Neural cell (in vitro differentiated cells): ENCODE results near the gene PTPRR. TPM values are rescaled to one million over a fixed set of nuclear protein-coding genes. Genes with fewer than 3 reads are reported as not detected.

ENCODE experiments used
- H2AFZ ChIP-seq: fragments of 200-600, 300-800 bp; sonication (generic), shearing (Covaris generic); 2 replicates; pipeline ENCODE4 v1.6.0; 2014; ENCODE audit warnings: low read depth, mild to moderate bottlenecking, antibody characterized with exemption, low read length, moderate library complexity
- H3F3A ChIP-seq: fragments of 200-600 bp; shearing (Covaris generic); 2 replicates; pipeline ENCODE4 v1.6.1; 2016; ENCODE audit warnings: mild to moderate bottlenecking, moderate library complexity, mixed read lengths, antibody characterized with exemption, low read length; ENCODE audit not compliant: insufficient read depth, poor library complexity, severe bottlenecking
- H3K27ac ChIP-seq: fragments of 200-600, 300-800 bp; sonication (generic), shearing (Covaris generic); 2 replicates; pipeline ENCODE4 v1.5.1; 2014; ENCODE audit warnings: mild to moderate bottlenecking, low read length, moderate library complexity
- H3K27me3 ChIP-seq: fragments of 300-800, 200-600 bp; sonication (generic), shearing (Covaris generic); 2 replicates; pipeline ENCODE4 v1.6.0; 2014; ENCODE audit warnings: mild to moderate bottlenecking, low read depth, low read length, moderate library complexity; ENCODE audit not compliant: insufficient read depth
- H3K36me3 ChIP-seq: fragments of 300-800, 200-600 bp; sonication (generic), shearing (Covaris generic); 2 replicates; pipeline ENCODE4 v1.5.1; 2014; ENCODE audit warnings: mild to moderate bottlenecking, antibody characterized with exemption, low read length, moderate library complexity; ENCODE audit not compliant: insufficient read depth
- H3K4me2 ChIP-seq: fragments of 300-800, 200-600 bp; sonication (generic), shearing (Covaris generic); 2 replicates; pipeline ENCODE4 v1.6.0; 2014; ENCODE audit warnings: mild to moderate bottlenecking, low read length
- H3K4me3 ChIP-seq: fragments of 300-800, 200-600 bp; sonication (generic), shearing (Covaris generic); 2 replicates; pipeline ENCODE4 v1.5.1; 2014; ENCODE audit warnings: mild to moderate bottlenecking, low read length, moderate library complexity
- H3K79me2 ChIP-seq: fragments of 200-600 bp; shearing (Covaris generic); replicated peaks from 2 replicates; pipeline ENCODE4 v1.6.0; 2014; ENCODE audit warnings: mild to moderate bottlenecking, low read length, moderate library complexity; ENCODE audit not compliant: insufficient read depth
- H3K9ac ChIP-seq: fragments of 300-800, 200-600 bp; sonication (generic), shearing (Covaris generic); 2 replicates; pipeline ENCODE4 v1.6.1; 2016; ENCODE audit warnings: mild to moderate bottlenecking, low read length, mixed read lengths
- H3K9me2 ChIP-seq: fragments of 200-600 bp; shearing (Covaris generic); 2 replicates; pipeline ENCODE4 v1.6.1; 2016; ENCODE audit warnings: mild to moderate bottlenecking, low read length, mixed read lengths; ENCODE audit not compliant: insufficient read depth
- H3K9me3 ChIP-seq: fragments of 200-600, 300-800 bp; sonication (generic), shearing (Covaris generic); 2 replicates; pipeline ENCODE4 v1.6.1; 2016; ENCODE audit warnings: mild to moderate bottlenecking, mixed run types, low read length, moderate library complexity, mixed read lengths
- H4K20me1 ChIP-seq: fragments of 200-600 bp; shearing (Covaris generic); 2 replicates; pipeline ENCODE4 v1.6.1; 2016; ENCODE audit warnings: mild to moderate bottlenecking, mixed run types; ENCODE audit not compliant: insufficient read depth
- EP300 ChIP-seq: fragments of 450-650 bp; conservative IDR thresholded peaks from 2 replicates; pipeline ENCODE4 v1.6.1; 2014; ENCODE audit warnings: antibody characterized with exemption, mild to moderate bottlenecking, moderate library complexity; ENCODE audit not compliant: poor library complexity, severe bottlenecking
- EZH2 ChIP-seq: fragments of 200-600, 300-800 bp; shearing (Covaris generic), sonication (generic); IDR thresholded peaks from 2 replicates; pipeline ENCODE4 v1.6.1; 2014; ENCODE audit warnings: antibody characterized with exemption, low read length, borderline replicate concordance, mild to moderate bottlenecking; ENCODE audit not compliant: insufficient read depth, poor library complexity, severe bottlenecking
- MXI1 ChIP-seq: fragments of 450-650 bp; conservative IDR thresholded peaks from 2 replicates; pipeline ENCODE4 v1.6.1; 2014; ENCODE audit warnings: antibody characterized with exemption, mild to moderate bottlenecking; ENCODE audit not compliant: poor library complexity, severe bottlenecking
- POLR2AphosphoS5 ChIP-seq: IDR thresholded peaks from 2 replicates; pipeline ENCODE4 v1.6.1; 2012
- RAD21 ChIP-seq: fragments of 450-650 bp; conservative IDR thresholded peaks from 2 replicates; pipeline ENCODE4 v1.6.1; 2014; ENCODE audit warnings: antibody characterized with exemption, mild to moderate bottlenecking, moderate library complexity
- SMC3 ChIP-seq: fragments of 450-650 bp; conservative IDR thresholded peaks from 2 replicates; pipeline ENCODE4 v1.6.1; 2014; ENCODE audit warnings: antibody characterized with exemption, mild to moderate bottlenecking, moderate library complexity; ENCODE audit not compliant: poor library complexity
- TAF1 ChIP-seq: IDR thresholded peaks from 2 replicates; pipeline ENCODE4 v1.6.1; 2012; ENCODE audit warnings: low read depth
- polyA plus RNA-seq: library from polyadenylated mRNA; depleted of rRNA; stranded (reverse); fragments of >200 nt; gene quantifications from 2 replicates; pipeline ENCODE4 v1.2.3, GENCODE V29; 2014
- TF ChIP-seq, protein P1 (sequence below): fragments of 450-650 bp; IDR thresholded peaks from 2 replicates; pipeline ENCODE4 v1.5.1; 2014; ENCODE audit warnings: antibody characterized with exemption, mild to moderate bottlenecking, moderate library complexity; ENCODE audit not compliant: poor library complexity, severe bottlenecking
- TF ChIP-seq, protein P2 (sequence below): IDR thresholded peaks from 2 replicates; pipeline ENCODE4 v1.6.1; 2012; ENCODE audit warnings: borderline replicate concordance

PTPRR gene
- polyA plus RNA-seq, 1 donor from 2014 or later, result 2.2 TPM

DNA sequence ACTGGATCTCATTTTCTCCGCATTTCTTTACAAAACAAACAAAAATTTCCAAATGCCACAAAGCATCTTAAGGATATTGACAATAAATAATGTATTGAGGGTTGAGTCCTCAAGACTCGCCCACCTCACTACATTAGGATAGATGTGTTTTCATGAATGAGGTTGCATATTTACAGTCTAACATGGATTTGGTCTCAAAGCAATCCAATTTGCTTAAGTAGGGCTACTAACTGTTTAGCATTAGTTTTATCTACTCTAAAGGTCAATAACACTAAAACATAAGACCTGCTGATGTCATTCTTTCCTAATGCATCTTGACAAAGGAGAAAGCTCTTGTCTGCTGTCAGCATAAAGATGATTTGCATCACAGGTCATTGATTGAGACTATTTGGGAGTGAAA is 82.4 kb downstream of the PTPRR start:
- Histone ChIP-seq H3K4me3 (no peak overlapping the region), H3K27ac (no peak overlapping the region), H3K27me3 (no peaks in the 10 kb centered on the region), H3K9me2 (no peaks in the 10 kb centered on the region), H2AFZ (no peak overlapping the region), H3K36me3 (no peaks in the 10 kb centered on the region), H3K79me2 (no peaks in the 10 kb centered on the region), H3K4me2 (no peak overlapping the region), H3K9ac (no peak overlapping the region), H3K9me3 (no peaks in the 10 kb centered on the region), H3F3A (no peaks in the 10 kb centered on the region), H4K20me1 (no peaks in the 10 kb centered on the region)
- TF ChIP-seq RAD21, result no peak
- TF ChIP-seq, protein P1, sequence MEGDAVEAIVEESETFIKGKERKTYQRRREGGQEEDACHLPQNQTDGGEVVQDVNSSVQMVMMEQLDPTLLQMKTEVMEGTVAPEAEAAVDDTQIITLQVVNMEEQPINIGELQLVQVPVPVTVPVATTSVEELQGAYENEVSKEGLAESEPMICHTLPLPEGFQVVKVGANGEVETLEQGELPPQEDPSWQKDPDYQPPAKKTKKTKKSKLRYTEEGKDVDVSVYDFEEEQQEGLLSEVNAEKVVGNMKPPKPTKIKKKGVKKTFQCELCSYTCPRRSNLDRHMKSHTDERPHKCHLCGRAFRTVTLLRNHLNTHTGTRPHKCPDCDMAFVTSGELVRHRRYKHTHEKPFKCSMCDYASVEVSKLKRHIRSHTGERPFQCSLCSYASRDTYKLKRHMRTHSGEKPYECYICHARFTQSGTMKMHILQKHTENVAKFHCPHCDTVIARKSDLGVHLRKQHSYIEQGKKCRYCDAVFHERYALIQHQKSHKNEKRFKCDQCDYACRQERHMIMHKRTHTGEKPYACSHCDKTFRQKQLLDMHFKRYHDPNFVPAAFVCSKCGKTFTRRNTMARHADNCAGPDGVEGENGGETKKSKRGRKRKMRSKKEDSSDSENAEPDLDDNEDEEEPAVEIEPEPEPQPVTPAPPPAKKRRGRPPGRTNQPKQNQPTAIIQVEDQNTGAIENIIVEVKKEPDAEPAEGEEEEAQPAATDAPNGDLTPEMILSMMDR, result no peak

DNA sequence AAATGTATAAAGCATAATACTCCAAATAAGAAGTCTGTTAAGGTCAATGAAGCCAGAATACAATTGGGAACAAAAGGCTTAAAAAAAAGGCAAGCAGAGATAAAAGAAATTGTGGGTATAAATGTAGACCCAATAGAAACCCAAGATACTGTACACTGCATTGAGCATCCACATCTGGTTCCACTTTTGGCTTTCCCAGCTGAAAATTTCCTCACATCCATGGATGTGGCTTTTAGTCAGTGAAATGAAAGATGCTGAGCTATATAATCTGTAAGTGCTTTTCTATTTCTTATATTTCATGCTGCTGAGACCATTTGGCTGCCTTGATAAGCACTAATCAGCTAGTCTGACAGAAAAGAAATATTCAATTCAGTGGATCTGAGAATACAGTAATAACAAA is 83.5 kb downstream of the PTPRR start:
- Histone ChIP-seq H3K4me3 (no peak overlapping the region), H3K4me2 (no peak overlapping the region), H4K20me1 (no peaks in the 10 kb centered on the region), H3K79me2 (no peaks in the 10 kb centered on the region), H3K9ac (no peak overlapping the region), H3F3A (no peaks in the 10 kb centered on the region), H3K9me3 (no peaks in the 10 kb centered on the region), H3K27me3 (no peaks in the 10 kb centered on the region), H3K27ac (no peak overlapping the region), H3K9me2 (no peaks in the 10 kb centered on the region), H2AFZ (no peak overlapping the region), H3K36me3 (no peaks in the 10 kb centered on the region)
- no peak for TF ChIP-seq SMC3
- TF ChIP-seq RAD21, result no peak
- TF ChIP-seq EP300, result no peak
- TF ChIP-seq, protein P1, result no peak
- no peak for TF ChIP-seq MXI1
- TF ChIP-seq, protein P2, sequence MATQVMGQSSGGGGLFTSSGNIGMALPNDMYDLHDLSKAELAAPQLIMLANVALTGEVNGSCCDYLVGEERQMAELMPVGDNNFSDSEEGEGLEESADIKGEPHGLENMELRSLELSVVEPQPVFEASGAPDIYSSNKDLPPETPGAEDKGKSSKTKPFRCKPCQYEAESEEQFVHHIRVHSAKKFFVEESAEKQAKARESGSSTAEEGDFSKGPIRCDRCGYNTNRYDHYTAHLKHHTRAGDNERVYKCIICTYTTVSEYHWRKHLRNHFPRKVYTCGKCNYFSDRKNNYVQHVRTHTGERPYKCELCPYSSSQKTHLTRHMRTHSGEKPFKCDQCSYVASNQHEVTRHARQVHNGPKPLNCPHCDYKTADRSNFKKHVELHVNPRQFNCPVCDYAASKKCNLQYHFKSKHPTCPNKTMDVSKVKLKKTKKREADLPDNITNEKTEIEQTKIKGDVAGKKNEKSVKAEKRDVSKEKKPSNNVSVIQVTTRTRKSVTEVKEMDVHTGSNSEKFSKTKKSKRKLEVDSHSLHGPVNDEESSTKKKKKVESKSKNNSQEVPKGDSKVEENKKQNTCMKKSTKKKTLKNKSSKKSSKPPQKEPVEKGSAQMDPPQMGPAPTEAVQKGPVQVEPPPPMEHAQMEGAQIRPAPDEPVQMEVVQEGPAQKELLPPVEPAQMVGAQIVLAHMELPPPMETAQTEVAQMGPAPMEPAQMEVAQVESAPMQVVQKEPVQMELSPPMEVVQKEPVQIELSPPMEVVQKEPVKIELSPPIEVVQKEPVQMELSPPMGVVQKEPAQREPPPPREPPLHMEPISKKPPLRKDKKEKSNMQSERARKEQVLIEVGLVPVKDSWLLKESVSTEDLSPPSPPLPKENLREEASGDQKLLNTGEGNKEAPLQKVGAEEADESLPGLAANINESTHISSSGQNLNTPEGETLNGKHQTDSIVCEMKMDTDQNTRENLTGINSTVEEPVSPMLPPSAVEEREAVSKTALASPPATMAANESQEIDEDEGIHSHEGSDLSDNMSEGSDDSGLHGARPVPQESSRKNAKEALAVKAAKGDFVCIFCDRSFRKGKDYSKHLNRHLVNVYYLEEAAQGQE, result no peak
- TF ChIP-seq EZH2, result no peak
- TF ChIP-seq TAF1, result no peak
- TF ChIP-seq POLR2AphosphoS5, result no peak
